ENCODE measurements around the gene TCF4. TPM values are rescaled to one million over a fixed set of nuclear protein-coding genes. Genes with fewer than 3 reads are reported as not detected.

TCF4 gene
- total RNA-seq, 1 experiment from 2014 or later: 12.5 TPM

DNA sequence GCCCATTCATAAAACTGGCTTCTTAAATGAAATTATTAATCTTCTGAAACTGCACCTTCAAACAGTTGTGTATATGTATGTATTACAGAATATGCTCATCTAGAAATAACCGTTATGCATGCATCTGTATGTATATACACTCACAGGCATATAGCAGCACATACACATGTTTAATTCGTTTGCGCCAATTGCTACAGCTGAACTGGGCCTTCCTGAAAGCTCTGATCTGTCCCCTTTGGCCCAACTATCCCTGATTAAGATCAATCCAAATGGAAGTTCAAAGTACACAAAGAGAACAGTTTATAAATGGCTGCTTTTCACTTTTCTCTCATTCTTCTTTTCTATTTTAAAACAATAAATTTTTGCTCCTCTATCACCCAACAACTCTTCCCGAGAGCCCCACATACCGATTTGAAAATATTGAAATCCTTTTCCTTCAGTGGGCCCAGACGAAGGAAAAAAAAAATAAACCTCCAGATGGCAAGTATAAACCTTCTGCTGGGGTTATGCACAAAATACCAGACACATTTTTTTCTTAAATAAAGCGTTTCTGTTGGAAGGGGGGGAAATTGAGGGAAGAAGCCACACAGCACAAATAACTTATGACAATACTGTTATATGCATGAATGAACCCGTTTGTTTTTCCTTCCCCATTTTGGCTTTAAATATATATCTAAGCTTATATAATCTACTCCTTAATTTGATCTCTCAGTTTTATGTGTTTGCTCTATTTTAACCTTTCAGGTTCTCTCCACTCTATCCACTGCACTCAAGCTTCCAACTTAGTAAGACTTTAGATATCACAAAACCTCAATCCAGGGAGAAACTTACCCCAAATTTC, 267.3 kb downstream of the TCF4 start:
- no peaks in the 10 kb centered on the region for H3K27me3 ChIP-seq (ENCODE audit: low read length)
- no peaks in the 10 kb centered on the region for H3K36me3 ChIP-seq (ENCODE audit: low read depth, low read length)
- H3K79me2 ChIP-seq (ENCODE audit: low read length): no peaks in the 10 kb centered on the region
- peak overlapping the region; percentile 81 for H3K4me2 ChIP-seq (ENCODE audit: low read length)
- no peaks in the 10 kb centered on the region for H4K20me1 ChIP-seq (ENCODE audit: low read length)
- H3K27ac ChIP-seq (ENCODE audit: low read length): peak overlapping the region; percentile 8; the same call in 1 of the 2 replicates
- no peaks in the 10 kb centered on the region for H3F3A ChIP-seq (ENCODE audit: low read length, unreplicated experiment)
- CTCF ChIA-PET: interaction anchor here (1.9 kb wide), 1 partner anchor 86 kb away, joined by 23 read pairs; no protein-coding TSS in a partner anchor
- intact Hi-C loops (cut with micrococcal nuclease): loop anchor here (1.0 to 10.0 kb wide), 4 partner anchors 69 to 318 kb away; no protein-coding TSS in a partner anchor
- no TSS peak for BruUV-seq (replicated peaks)
- peak overlapping the region; percentile 73 for H3K4me3 ChIP-seq (ENCODE audit: low read length)
- peak overlapping the region; percentile 70 for H3K9ac ChIP-seq (ENCODE audit: low read length)
- peak overlapping the region; percentile 84 for H2AFZ ChIP-seq (ENCODE audit: low read length)
- ATAC-seq: no peak
- POLR2A ChIA-PET (ENCODE audit: unreplicated experiment): no interaction called here
- TF ChIP-seq EZH2phosphoT487 (IDR thresholded peaks at IDR 0.05; ENCODE audit: borderline replicate concordance, low read length): no peak
- TF ChIP-seq, protein P1, sequence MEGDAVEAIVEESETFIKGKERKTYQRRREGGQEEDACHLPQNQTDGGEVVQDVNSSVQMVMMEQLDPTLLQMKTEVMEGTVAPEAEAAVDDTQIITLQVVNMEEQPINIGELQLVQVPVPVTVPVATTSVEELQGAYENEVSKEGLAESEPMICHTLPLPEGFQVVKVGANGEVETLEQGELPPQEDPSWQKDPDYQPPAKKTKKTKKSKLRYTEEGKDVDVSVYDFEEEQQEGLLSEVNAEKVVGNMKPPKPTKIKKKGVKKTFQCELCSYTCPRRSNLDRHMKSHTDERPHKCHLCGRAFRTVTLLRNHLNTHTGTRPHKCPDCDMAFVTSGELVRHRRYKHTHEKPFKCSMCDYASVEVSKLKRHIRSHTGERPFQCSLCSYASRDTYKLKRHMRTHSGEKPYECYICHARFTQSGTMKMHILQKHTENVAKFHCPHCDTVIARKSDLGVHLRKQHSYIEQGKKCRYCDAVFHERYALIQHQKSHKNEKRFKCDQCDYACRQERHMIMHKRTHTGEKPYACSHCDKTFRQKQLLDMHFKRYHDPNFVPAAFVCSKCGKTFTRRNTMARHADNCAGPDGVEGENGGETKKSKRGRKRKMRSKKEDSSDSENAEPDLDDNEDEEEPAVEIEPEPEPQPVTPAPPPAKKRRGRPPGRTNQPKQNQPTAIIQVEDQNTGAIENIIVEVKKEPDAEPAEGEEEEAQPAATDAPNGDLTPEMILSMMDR (conservative IDR thresholded peaks at IDR 0.05; ENCODE audit: low read depth, low read length): no peak
- TF ChIP-seq EZH2 (IDR thresholded peaks at IDR 0.05; ENCODE audit: low read length, unreplicated experiment): no peak
- H3K4me1 ChIP-seq (ENCODE audit: insufficient read depth, low read length): peaks cover 4% of the 10 kb centered on the region; the same call in 1 of the 2 replicates
- H3K9me2 ChIP-seq (replicated peaks; ENCODE audit: low read length): no peaks in the 10 kb centered on the region
- no peak for DNase-seq
- H3K9me3 ChIP-seq (ENCODE audit: low read length): no peaks in the 10 kb centered on the region

DNA sequence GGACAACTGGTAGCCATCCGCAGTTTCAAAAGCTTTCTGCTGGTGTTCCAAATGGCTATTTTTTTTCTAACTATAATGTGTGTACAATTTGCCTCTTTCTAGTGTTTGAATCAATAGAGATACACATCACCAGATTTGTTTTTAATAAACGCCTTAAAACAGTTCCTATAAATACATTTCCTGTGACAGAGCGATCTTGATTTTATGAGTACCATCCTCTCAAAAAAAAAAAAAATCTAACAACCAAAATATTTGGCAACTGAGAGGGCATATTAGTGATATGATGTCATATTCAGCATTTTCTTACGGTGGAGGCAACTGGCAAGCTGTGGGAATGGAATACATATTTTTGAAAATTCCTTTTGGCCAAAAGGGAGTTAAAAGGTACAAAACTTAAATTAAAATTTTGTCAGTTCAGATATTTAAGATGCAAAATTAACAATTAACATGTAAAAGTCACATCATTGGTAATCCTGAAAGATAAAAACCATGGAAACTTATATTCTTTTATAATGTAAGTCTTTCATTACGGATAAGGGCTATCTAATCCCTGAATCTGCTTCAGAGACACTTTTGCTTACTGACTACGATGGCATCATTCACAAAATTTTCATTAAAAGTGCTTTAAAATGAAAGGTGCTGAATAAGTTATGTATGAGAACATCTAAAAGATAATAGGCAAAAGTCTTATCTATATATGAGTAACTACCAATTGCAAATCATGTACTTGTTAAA, 268.4 kb downstream of the TCF4 start:
- Histone ChIP-seq H4K20me1 (ENCODE audit: low read length) (no peaks in the 10 kb centered on the region), H3K27ac (ENCODE audit: low read length) (no peak overlapping the region), H3K27me3 (ENCODE audit: low read length) (no peaks in the 10 kb centered on the region), H3K9me2 (replicated peaks; ENCODE audit: low read length) (no peaks in the 10 kb centered on the region), H3K4me3 (ENCODE audit: low read length) (no peak overlapping the region), H3K4me2 (ENCODE audit: low read length) (0 out of 2 replicates have a peak overlapping the region, but pooled peaks have one; percentile 5), H3K4me1 (ENCODE audit: insufficient read depth, low read length) (peaks cover 4% of the 10 kb centered on the region; the same call in 1 of the 2 replicates), H3K79me2 (ENCODE audit: low read length) (no peaks in the 10 kb centered on the region), H3K36me3 (ENCODE audit: low read depth, low read length) (no peaks in the 10 kb centered on the region), H3K9me3 (ENCODE audit: low read length) (no peaks in the 10 kb centered on the region), H3K9ac (ENCODE audit: low read length) (no peak overlapping the region), H3F3A (ENCODE audit: low read length, unreplicated experiment) (no peaks in the 10 kb centered on the region), H2AFZ (ENCODE audit: low read length) (no peak overlapping the region)
- TF ChIP-seq, protein P1 (conservative IDR thresholded peaks at IDR 0.05; ENCODE audit: low read depth, low read length): no peak
- no peak for TF ChIP-seq EZH2phosphoT487 (IDR thresholded peaks at IDR 0.05; ENCODE audit: borderline replicate concordance, low read length)
- TF ChIP-seq EZH2 (IDR thresholded peaks at IDR 0.05; ENCODE audit: low read length, unreplicated experiment): no peak
- ChIA-PET POLR2A (ENCODE audit: unreplicated experiment) (no interaction called here), CTCF (no interaction called here)
- no peak for DNase-seq
- no peak for ATAC-seq
- intact Hi-C loops (cut with micrococcal nuclease): loop anchor here (2.0 to 10.0 kb wide), 3 partner anchors 85 to 317 kb away; no protein-coding TSS in a partner anchor
- no TSS peak for BruUV-seq (replicated peaks)
